ENCODE measurements around the gene DHRSX.

DNA sequence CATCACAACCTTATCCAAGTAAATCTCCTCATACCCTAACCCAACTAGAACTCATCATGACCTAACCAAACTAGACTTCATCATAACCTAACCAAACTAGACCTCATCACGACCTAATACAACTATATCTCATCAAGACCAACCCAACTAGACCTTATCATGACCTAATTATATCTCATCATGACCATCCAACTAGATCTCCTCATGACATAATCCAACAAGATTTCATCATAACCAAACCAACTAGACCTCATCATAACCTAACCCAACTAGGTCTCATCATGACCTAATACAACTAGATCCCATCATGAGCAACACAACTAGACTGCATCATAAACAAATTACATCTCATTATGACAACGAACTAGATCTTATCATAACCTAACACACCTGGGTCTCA lies 86.4 kb downstream of the DHRSX start:
- TF ChIP-seq, protein P1, sequence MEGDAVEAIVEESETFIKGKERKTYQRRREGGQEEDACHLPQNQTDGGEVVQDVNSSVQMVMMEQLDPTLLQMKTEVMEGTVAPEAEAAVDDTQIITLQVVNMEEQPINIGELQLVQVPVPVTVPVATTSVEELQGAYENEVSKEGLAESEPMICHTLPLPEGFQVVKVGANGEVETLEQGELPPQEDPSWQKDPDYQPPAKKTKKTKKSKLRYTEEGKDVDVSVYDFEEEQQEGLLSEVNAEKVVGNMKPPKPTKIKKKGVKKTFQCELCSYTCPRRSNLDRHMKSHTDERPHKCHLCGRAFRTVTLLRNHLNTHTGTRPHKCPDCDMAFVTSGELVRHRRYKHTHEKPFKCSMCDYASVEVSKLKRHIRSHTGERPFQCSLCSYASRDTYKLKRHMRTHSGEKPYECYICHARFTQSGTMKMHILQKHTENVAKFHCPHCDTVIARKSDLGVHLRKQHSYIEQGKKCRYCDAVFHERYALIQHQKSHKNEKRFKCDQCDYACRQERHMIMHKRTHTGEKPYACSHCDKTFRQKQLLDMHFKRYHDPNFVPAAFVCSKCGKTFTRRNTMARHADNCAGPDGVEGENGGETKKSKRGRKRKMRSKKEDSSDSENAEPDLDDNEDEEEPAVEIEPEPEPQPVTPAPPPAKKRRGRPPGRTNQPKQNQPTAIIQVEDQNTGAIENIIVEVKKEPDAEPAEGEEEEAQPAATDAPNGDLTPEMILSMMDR (conservative IDR thresholded peaks at IDR 0.05 in 1 of 2, IDR thresholded peaks at IDR 0.05 in 1 of 2; ENCODE audit: extremely low read depth in 1 of 2, insufficient read depth in 1 of 2, low read depth in 1 of 2, low read length in 2 of 2), result no peak
- TF ChIP-seq EZH2 (IDR thresholded peaks at IDR 0.05; ENCODE audit: borderline replicate concordance, low read length), result no peak
